ENCODE results near the gene HINT3. TPM values are rescaled to one million over a fixed set of nuclear protein-coding genes. Genes with fewer than 3 reads are reported as not detected.

Gene HINT3
- total and polyA plus RNA-seq, 2 donors (not counting 3 experiments of a cell fraction or from before 2014, with no cell fraction given), result 1.8 to 8.4 TPM

- DNase-seq (ENCODE audit: low read depth, low spot score) (no peak), FAIRE-seq (no peak)
- no peak overlapping the region for H2AFZ ChIP-seq (ENCODE audit: low read depth, low read length)
- BruUV-seq (replicated peaks), result no TSS peak
- H3K4me2 ChIP-seq (ENCODE audit: insufficient read depth, low read length), result no peak overlapping the region
- ChIA-PET POLR2A (no interaction called here), CTCF (interaction anchor here (3.0 to 8.4 kb wide), 3 partner anchors 16 to 179 kb away, joined by 40 to 123 read pairs (median 46); no protein-coding TSS in a partner anchor)
- H3K27ac ChIP-seq (ENCODE audit: insufficient read depth, low read depth, low read length), result no peak overlapping the region
- no peaks in the 10 kb centered on the region for H3K9me3 ChIP-seq (replicated peaks; ENCODE audit: control insufficient read depth, insufficient read depth, low read length)
- H3K9me1 ChIP-seq (replicated peaks; ENCODE audit: control insufficient read depth, extremely low read depth, insufficient read depth, low read length), result no peaks in the 10 kb centered on the region
- H3K79me2 ChIP-seq (ENCODE audit: control insufficient read depth, insufficient read depth, low read length), result no peaks in the 10 kb centered on the region
- H4K20me1 ChIP-seq (replicated peaks; ENCODE audit: control insufficient read depth, extremely low read depth, insufficient read depth, low read length), result no peaks in the 10 kb centered on the region
- no peaks in the 10 kb centered on the region for H3K36me3 ChIP-seq (ENCODE audit: control insufficient read depth in 2 of 2, extremely low read depth in 1 of 2, insufficient read depth in 2 of 2, low read length in 2 of 2)
- no peaks in the 10 kb centered on the region for H3K27me3 ChIP-seq (ENCODE audit: control insufficient read depth in 2 of 2, insufficient read depth in 2 of 2, low read length in 2 of 2)
- no peak for TF ChIP-seq MYC (IDR thresholded peaks at IDR 0.05; ENCODE audit: low read depth, low read length)
- no peak for TF ChIP-seq CTCF (IDR thresholded peaks at IDR 0.05; ENCODE audit: extremely low read depth in 1 of 2, insufficient read depth in 1 of 2, low read depth in 1 of 2, low read length in 2 of 2)
- TF ChIP-seq MAX (IDR thresholded peaks at IDR 0.05; ENCODE audit: insufficient read depth, insufficient read length), result no peak
- TF ChIP-seq FOS (IDR thresholded peaks at IDR 0.05; ENCODE audit: borderline replicate concordance, insufficient read depth, low read length), result no peak
- no peak for TF ChIP-seq POLR2AphosphoS5 (IDR thresholded peaks at IDR 0.05; ENCODE audit: insufficient read depth, low read depth, low read length)
- TF ChIP-seq EZH2 (IDR thresholded peaks at IDR 0.05; ENCODE audit: borderline replicate concordance, low read depth, low read length, severe bottlenecking), result no peak
- no peak for TF ChIP-seq POLR2A (IDR thresholded peaks at IDR 0.05; ENCODE audit: low read depth, low read length)
- no peak for TF ChIP-seq GATA2 (IDR thresholded peaks at IDR 0.05; ENCODE audit: insufficient read depth, insufficient read length, low read depth, low read length)
- no peak for TF ChIP-seq JUN (IDR thresholded peaks at IDR 0.05; ENCODE audit: borderline replicate concordance, insufficient read depth, insufficient read length, low read depth)
- intact Hi-C loops (cut with micrococcal nuclease), result loop anchor here (5.0 kb wide), 2 partner anchors 102 to 647 kb away; no protein-coding TSS in a partner anchor
- peaks cover 15% of the 10 kb centered on the region for H3K4me1 ChIP-seq (ENCODE audit: control insufficient read depth, extremely low read depth, insufficient read depth, low read length)
- H3K9ac ChIP-seq (replicated peaks; ENCODE audit: extremely low read depth, insufficient read depth, low read length), result no peak overlapping the region
- H3K4me3 ChIP-seq (replicated peaks in 1 of 3; ENCODE audit: insufficient read depth in 1 of 3, low read depth in 1 of 3, low read length in 3 of 3), result no peak overlapping the region
- dilution Hi-C loops (cut with MboI; ENCODE audit: extremely low pct_ligation_motif_present, low sequenced_read_pairs), result no loop called here
Observed at GRCh38 chr6:125959041-125959440, 2.5 kb downstream of the HINT3 start.

All from endothelial cell of umbilical vein (primary cell).